GM10248 (cell line): Measurements from ENCODE around the gene SAMD8.

Experiments used
- CTCF ChIA-PET: fragments of 300-600 bp; sonication (Branson Sonifier 250); formaldehyde crosslinking; extraction: SDS; loops from one replicate; lab custom pipeline; 2021; ENCODE audit warnings: antibody characterized with exemption; lab: Yijun Ruan, JAX
- POLR2A ChIA-PET: fragments of 350-650 bp; sonication (Branson Sonifier 250); formaldehyde crosslinking; extraction: SDS; loops from one replicate; lab custom pipeline; 2020; ENCODE audit warnings: antibody characterized with exemption; lab: Yijun Ruan, JAX
- DNase-seq: peaks from one replicate; pipeline ENCODE4 v3.0.0; 2012; ENCODE audit errors: extremely low spot score
- CTCF ChIP-seq: IDR thresholded peaks from 2 replicates; pipeline ENCODE4 v1.5.1; 2012; ENCODE audit warnings: mild to moderate bottlenecking, low read depth; ENCODE audit errors: extremely low read depth, missing control alignments, control extremely low read depth

The SAMD8 gene

GRCh38 chr10:75111365-75111906 is at the start of gene SAMD8:
Gene SAMD8 (plus strand): TSS chr10:75111656. CDS start chr10:75150529, 38,873 bp downstream.
- DNase-seq = peak; percentile 100
- ChIA-PET POLR2A (interaction anchor here (0.6 to 0.7 kb wide), 2 partner anchors 12 to 82 kb away, joined by 3 to 4 read pairs; no protein-coding TSS in a partner anchor), CTCF (interaction anchor here (0.9 to 4.2 kb wide), 8 partner anchors 10 to 125 kb away, joined by 3 to 22 read pairs (median 4); partner anchors contain the start of gene COMTD1)
- TF ChIP-seq CTCF = peak; percentile 0

- CTCF ChIA-PET = interaction anchor here (2.1 kb wide), 1 partner anchor 27 kb away, joined by 5 read pairs; no protein-coding TSS in a partner anchor
- POLR2A ChIA-PET = no interaction called here
- no peak for TF ChIP-seq CTCF
- DNase-seq = no peak
Observed at GRCh38 chr10:75061709-75062505, 49.5 kb upstream of the SAMD8 start.

- DNase-seq = no peak
- no peak for TF ChIP-seq CTCF
- POLR2A ChIA-PET = no interaction called here
- CTCF ChIA-PET = interaction anchor here (1.8 to 2.1 kb wide), 2 partner anchors 12 to 28 kb away, joined by 5 to 9 read pairs; no protein-coding TSS in a partner anchor
Observed at GRCh38 chr10:75062506-75063299, 48.8 kb upstream of the SAMD8 start.

- DNase-seq = no peak
- POLR2A ChIA-PET = no interaction called here
- CTCF ChIA-PET = interaction anchor here (1.2 to 2.1 kb wide), 3 partner anchors 11 to 79 kb away, joined by 3 to 9 read pairs (median 5); no protein-coding TSS in a partner anchor
- TF ChIP-seq CTCF = no peak
Observed at GRCh38 chr10:75063461-75064230, 47.8 kb upstream of the SAMD8 start.

- ChIA-PET POLR2A (no interaction called here), CTCF (interaction anchor here (1.0 kb wide), 1 partner anchor 10 kb away, joined by 3 read pairs; no protein-coding TSS in a partner anchor)
- no peak for DNase-seq
- no peak for TF ChIP-seq CTCF
Observed at GRCh38 chr10:75065076-75065475, 46.4 kb upstream of the SAMD8 start.

GRCh38 chr10:75066271-75066670 is 45.2 kb upstream of the SAMD8 start:
- no peak for TF ChIP-seq CTCF
- POLR2A ChIA-PET = no interaction called here
- no peak for DNase-seq
- CTCF ChIA-PET = interaction anchor here (1.2 kb wide), 1 partner anchor 7 kb away, joined by 3 read pairs; no protein-coding TSS in a partner anchor
